ENCODE data around the gene PLAAT1.

The PLAAT1 gene

DNA sequence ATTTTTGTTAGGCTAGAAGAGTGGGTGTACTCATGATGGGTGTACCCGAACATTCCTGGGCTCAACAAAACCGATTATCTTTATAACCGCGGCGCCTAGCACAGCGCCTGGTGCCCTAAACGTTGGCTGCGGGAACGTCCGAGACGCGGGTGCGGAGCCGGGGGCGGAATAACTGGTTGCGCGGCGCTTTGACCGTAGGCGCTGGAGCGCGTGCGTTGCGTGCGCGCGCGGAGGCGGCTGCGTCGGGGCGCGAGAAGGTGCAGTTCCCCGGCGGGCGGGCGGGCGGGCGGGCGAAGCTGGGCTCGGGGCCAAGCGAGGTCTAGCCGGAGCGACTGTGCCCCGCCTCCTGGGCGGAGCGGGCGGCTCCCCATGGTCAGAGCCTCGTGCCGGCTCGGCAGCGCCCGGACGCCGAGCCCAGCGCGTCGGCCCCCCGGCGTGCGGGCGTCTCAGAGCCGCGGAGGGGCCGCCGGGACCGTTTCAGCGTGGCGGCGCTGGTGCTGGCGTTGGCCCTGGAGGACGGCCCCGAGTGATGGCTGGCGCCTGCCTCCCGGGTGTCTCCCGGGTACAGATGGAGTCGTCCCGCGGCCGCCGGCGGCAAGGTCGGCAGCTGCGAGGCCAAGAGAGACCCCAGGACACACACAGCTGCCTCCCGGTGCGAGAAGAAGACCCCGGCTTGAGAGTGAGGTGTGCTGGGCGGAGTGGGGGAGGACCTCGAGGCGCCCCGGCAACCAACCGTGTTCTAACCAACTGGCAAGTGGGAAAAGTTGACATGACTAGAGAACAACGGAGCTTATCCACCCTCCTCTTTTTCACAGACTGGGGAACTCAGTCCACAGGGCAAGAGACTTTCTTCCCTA, at the start of gene PLAAT1:
Gene PLAAT1 (plus strand): TSS at position 373 of the 857 bp plus-strand sequence. CDS start 14,429 bp downstream, outside the sequence.
- DNase-seq (ENCODE audit: low read depth in 1 of 2, low spot score in 1 of 2): no peak

DNA sequence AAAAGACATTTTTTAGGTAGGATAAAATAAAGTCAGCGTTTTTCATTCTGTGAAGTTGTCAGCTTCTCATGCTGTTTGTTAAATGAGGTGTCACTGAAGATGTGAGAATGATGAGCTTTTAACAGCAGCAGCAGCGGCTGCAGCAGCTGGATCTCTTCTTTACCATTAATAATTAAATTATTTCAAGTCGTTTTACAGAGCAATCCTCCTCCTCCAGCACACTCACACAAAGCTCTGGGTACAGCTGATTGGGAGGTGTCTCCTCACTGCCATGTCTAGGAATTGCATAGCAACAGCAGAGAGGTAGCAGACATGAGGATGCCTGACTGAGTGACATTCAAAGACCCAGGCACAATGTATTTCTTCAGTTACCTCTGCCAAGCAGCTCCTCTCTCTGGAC, 46.7 kb upstream of the PLAAT1 start:
- DNase-seq (ENCODE audit: low read depth in 1 of 2, low spot score in 1 of 2): no peak

DNA sequence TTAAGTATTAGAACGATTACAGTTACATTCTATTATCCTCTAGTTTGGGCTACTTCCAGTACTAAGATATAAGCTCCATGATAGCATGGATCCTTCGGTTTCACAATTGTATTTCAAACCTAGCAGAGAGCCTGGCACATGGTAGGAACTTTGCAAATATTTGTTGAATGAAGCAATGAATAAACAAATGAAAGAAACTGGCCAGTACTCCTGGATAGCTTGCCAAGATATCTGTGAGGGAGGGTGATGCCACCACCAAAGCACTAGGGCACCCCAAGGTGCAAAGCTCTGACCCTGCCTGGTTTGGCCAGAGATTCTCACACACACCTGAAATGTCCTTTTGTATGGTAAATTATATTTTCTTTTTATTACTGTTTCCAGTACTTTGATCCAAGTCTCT, 44.3 kb upstream of the PLAAT1 start:
- no peak for DNase-seq (ENCODE audit: low read depth in 1 of 2, low spot score in 1 of 2)

DNA sequence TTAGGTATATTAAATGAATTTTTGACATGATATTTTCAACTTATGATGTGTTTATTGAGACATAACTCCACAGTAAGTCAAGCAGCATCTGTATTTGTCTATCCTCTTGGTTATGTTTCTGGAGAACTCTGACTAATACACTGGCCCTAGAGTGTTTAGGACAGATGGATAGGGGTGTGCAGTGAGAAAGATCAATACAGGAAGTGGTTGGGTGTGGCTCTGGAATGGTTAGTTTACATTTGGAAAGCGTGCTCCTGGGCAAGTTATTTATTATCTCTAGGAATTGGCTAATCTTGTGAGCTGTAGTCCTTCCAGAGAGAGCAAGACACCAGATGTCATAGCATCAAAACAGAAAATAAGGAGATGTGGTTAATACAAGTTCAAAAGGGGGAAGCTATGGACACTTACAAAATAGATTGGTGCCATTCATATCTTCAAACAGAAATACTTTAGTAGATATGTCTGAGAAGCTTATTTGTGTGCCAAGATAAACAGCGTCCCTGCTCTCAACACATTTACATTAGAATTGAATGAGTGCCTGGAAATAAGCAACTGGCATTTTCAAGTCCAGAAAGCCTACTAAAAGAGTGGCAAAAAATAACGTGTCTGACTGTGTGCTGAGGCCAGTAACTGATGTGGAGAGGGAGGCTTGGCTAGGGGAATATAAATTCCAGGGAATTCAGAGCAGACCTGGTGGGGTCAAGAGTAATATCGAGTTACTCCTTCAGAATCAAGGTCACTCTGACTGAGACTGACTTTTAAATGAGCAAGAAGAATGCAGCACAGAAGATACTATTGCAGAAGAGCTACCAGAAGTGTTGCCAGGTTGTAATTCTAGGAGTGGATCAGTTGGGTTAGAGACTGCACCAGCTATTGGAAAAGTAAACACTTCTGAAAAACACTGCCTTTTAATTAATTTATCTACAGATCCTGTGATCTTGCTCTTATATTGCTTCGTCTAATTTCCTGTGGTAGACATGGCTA, 33.4 kb upstream of the PLAAT1 start:
- DNase-seq (ENCODE audit: low read depth in 1 of 2, low spot score in 1 of 2): no peak

DNA sequence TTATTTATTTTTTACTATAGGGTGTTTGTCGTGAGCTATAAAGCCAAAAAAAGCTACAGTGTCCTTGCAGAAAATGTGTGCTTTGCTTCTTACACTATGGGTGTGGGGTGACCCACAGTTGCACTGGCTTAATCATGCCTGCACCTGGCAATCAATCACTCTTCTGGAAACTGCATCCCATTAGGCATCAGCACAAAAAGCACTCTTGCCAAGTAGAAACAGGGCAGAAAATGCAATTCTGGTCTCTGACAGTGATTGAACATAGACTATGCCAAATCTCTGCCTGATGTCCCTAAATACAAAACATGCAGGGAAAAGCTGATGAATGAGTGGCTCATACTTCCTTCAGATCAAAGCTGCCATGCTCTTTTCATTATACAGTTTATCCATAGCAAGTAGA, 30.4 kb upstream of the PLAAT1 start:
- no peak for DNase-seq (ENCODE audit: low read depth in 1 of 2, low spot score in 1 of 2)

DNA sequence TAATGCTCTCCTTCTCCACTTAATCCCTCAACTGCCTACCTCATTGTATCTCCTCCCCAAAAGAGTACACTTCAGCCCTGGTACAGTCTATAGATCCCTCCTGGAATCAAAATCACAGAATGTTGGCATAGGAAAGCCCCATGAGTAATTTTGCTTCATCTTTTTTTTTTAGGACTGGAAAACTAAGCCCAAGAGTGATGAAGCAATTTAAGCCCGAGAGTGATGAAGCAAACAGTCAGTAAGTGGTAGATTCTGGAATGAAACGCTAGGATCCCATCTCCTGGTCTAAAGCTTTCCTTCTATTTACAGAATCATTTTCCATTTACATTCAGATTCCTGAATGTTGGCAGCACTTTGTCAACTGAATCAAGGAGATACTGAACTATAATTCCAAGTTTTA, 29.8 kb upstream of the PLAAT1 start:
- no peak for DNase-seq (ENCODE audit: low read depth in 1 of 2, low spot score in 1 of 2)

DNA sequence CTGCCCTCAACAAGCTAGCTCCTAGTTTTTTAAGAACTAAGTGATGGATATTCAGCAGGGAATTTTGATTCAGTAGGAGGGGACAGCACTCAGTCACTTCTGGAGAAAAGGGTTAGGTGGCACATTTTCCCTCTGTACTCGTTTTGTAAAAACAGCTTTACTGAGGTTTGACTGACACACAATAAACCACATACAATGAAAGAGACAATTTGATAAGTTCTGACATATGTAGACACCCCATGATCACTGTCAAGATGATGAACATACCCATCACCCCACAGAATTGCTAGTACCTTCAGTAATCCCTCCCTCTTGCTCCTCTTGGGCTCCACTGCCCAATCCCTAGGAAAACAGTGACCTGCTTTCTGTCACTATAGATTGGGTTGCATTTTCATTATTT, 29.0 kb upstream of the PLAAT1 start:
- DNase-seq (ENCODE audit: low read depth in 1 of 2, low spot score in 1 of 2): no peak

DNA sequence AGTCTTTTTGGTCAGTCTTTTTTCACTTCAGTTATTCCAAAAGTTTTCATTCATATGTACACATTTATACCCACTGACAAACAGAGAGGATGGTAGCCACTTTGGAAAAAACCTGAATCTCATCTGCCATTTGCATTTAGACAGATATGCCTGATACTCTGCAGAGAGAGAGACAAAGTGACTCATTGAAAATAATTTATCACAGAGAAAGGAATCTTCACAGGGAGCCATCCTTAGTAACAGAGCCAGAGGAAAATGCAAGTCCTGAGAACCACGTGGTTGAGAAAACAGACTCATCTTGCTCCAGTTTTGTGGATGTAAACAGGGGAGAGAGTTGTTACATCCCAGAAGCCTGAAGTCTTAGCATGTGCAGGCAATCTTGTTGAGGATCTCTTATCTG, 28.2 kb upstream of the PLAAT1 start:
- DNase-seq (ENCODE audit: low read depth in 1 of 2, low spot score in 1 of 2): no peak

DNA sequence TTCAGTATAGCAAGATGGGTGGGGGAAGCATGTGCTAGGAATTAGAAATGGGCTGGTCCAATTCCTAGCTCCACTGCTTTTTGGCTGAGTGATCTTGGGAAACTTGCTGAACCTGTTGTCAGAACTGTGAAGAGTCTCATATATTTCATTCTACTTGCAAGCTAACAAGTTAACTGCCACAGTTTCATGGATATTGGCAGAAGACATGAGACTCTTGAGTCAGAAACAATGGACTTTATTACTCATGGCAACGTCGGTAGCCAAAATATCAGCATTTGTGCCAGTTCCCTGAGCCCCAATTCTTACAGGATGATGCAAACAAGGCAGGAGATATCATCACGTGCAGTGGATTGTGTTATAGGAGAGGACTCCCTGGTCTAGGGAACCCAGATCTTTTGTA, 26.6 kb upstream of the PLAAT1 start:
- DNase-seq (ENCODE audit: low read depth in 1 of 2, low spot score in 1 of 2): no peak

DNA sequence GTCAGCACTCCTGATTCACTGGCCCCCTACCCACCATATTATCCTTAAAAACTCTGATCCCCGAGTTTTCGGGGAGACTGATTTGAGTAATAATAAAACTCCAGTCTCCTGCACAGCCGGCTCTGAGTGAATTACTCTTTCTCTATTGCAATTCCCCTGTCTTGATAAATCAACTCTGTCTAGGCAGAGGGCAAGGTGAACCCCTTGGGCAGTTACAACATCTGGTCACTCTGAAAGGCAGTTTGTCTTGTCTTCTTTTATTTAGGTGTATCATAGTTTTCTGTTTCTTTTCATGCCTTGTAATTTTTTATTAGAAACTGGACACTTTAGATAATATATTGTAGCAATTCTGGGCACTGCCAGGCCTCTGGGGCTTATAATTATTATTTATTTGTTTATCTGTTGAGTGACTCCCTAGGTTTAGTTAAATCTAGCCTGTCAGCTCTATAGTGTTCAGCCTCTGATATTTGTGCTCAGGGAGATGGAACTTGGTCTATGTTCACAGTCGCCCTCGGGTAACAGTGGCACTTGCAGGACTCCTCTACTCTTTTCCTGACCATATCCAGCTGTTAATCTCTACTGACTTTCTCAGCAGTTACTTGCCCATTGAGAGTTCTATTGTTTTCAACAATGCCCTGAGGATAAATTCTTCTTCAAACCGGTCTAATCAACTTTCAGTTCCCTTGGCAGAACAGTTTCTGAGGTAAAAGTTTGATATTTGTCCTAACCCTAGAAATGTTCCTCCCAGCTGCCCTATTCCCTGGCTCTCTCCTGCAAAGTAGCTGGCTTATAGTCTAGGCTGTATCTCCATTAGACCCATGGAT, 15.5 kb upstream of the PLAAT1 start:
- DNase-seq (ENCODE audit: low read depth in 1 of 2, low spot score in 1 of 2): no peak

DNA sequence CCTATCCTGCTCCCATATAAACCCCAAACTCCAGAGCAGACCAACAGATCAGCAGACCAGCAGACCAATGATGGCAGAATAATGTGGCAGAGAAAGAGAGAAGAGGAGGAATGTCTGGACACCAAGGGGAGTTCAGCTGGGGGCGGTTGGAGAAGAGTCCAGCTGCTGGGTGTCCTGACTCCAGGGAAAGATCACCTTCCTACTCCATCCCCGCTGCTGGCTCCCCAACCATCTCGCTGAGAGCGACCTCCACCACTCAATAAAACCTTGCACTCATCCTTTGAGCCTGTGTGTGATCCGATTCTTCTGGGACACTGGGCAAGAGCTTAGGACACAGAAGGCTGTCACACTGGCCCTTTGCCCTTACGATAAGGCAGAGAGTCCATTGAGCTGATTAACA, 12.8 kb upstream of the PLAAT1 start:
- no peak for DNase-seq (ENCODE audit: low read depth in 1 of 2, low spot score in 1 of 2)

DNA sequence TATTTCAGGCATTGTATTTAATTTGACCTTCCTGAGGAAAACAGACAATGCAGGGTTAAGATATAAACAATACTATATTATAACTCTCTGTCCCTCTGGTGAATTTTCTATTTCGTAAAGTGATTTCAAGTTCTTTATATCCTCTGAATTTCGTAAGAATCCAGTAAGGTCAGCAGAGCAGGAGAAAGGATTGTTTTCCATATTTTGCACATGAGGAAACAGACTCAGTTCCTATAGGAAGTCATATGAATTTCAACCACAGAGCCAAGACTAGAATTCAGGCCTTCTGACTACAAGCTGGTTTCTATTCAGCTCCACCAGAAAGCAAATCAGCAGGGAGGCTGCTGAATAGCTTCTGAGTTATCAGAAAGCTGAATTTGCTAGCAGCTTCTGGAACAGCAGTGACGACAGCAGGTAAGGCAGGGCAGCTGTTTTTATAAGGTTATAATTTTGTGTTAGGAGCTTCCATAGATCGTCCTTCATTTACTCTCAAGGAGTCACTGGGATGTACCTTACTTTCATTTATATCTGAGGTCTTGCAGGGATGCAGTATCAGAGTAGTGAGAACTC, 11.1 kb upstream of the PLAAT1 start:
- no peak for DNase-seq (ENCODE audit: low read depth in 1 of 2, low spot score in 1 of 2)

DNA sequence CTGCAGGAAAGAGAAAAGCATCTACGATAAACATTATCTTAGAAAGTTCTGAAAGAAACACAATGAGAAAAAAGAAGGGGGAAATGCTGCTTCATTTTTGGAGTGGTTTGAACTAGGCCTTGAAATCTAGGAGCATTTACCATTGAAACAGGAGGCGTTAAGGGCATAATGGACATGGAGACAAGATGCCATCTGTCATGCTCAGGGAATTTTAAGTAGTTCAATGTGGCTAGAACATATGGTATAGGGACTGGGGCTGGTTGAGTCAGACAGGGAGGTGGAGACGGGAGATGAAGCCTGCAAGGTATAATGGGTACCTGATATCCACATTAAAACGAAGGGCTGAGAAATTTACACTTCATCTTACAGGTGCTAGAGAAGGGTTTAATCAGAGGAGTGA, 10.4 kb upstream of the PLAAT1 start:
- no peak for DNase-seq (ENCODE audit: low read depth in 1 of 2, low spot score in 1 of 2)

DNA sequence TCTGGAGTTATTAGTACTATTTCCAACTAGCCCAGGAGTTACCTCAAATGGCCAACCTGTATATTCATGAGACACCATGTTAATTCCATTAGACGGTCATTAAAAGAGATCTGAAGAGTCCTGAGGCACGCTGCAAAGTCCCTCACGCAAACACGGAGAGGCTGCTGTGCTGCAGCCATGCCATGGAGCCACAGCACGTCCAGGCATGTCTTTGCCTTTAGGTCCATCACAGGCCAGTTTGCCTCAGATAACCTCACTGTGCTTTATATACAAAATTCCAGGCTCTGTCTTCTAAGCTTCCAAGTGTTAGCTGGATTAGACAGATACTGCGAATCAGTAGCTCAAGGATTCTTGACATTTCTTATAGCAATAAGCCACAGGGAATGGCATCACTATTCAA, 9.8 kb upstream of the PLAAT1 start:
- DNase-seq (ENCODE audit: low read depth in 1 of 2, low spot score in 1 of 2): no peak

DNA sequence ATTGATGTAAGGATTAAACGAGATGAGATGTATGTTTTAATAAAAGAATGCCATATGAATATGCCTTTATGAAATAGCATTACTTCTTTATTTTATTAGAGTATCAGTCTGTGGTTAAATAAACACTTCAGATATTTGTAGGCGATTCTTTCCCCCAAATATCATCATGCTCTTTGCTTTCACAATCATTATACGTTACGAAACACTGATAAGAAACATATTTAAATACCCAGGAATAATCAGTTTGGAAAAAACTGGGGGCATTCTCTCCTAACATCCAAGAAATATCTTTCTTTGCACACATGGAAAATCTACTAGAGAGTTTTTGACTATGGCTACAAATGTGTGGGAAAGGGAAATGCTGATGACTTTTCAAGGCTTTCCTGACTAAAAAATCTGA, 4.4 kb upstream of the PLAAT1 start:
- no peak for DNase-seq (ENCODE audit: low read depth in 1 of 2, low spot score in 1 of 2)

DNA sequence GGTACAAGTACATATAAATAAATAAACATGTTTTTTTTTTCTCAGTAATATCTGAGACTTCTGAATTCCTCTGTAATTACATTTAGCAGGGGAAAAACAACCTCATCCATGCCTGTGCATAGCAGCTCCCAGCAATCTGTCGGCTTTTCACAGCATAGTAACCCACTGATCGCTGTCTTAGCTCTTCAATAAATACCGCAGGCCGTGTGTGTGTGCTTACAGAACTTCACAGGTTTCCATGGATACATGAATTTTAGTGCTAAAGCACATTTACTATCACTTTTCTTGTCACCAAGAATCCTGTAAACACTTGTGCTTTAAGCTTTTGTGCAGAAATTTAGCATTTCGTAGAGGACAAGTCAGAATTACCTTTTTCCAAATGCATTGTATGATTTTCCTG, 4.0 kb upstream of the PLAAT1 start:
- no peak for DNase-seq (ENCODE audit: low read depth in 1 of 2, low spot score in 1 of 2)

DNA sequence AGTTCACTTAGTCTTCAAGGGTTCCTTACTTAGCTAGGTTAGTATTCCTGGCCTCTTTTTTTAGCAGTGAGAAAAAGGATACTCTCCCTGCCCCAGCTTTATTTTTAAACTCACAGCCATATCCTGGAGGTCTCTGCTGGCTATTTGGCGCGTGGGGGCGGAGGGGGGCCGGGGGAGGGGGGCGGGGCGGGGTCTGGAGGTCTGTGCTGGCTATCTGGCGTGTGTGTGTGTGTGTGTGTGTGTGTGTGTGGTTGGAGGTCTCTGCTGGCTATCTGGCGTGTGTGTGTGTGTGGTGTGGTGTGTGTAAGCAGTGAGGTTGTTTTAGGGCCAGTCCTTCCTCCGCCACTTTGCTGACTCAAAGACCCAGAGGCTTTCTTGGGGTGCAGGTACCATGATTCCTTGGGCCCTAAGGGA, 579 bp upstream of the PLAAT1 start:
- DNase-seq (ENCODE audit: low read depth in 1 of 2, low spot score in 1 of 2): no peak

DNA sequence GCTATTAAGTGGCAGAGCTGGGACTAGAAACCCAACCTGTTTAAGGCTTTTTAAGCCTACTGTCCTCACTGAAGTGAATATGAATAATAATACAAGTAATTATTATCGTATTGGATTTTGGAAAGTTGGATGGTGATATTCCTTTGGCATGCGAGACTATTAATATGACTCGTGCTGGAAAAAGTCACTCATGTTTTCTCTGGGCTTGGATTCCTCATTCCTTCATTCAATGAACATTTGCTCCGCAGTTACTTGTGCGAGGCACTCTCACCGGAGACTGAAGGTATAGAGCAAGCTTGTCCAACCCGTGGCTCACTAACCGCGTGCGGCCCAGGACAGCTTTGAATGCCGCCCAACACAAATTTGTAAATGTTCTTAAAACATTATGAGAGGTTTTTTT, 694 bp downstream of the PLAAT1 start:
- DNase-seq (ENCODE audit: low read depth in 1 of 2, low spot score in 1 of 2): no peak

DNA sequence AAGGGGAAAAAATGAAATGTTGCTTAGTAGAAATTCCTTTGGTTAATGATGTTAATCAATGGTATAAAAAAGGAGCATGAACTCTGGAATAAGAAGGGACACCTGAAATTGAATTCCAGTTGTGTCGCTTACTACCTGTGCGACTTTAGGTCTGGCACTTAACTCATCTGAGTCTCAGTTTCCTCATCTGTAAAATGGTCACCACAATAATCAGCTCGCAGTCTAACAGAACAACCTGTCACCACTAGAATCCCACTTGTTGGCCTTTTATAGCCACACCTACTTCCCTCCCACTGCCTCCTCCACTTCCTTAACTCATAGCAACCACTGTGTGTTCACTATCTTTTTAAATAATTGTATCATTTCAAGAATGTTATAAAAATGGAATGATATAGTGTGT, 2.5 kb downstream of the PLAAT1 start:
- no peak for DNase-seq (ENCODE audit: low read depth in 1 of 2, low spot score in 1 of 2)

DNA sequence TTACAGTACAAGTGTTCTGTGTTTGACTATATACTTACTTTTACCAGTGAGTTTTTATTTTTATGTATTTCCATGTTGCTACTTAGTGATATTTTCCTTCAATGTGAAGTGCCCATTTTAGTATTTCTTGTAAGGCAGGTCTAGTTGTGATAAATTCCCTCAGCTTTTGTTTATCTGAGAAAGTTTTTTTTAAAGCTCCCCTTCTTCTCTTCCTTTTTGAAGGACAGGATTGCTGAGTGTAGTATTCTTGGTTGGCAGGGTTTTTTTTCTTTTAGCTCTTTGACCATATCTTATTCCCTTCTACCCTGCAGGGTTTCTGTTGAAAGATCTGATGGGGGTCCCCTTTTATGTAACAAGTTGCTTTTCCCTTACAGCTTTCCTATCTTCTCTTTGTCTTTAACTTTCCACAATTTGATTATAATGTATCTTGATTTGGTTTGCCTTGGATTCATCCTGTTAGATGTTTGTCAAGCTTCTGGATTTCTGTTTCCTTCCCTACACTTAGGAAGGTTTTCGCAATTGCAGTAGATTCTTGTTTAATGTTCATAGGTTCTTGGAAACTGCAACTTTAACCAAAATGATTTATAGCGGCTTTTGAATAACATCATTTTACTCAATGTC, 7.9 kb downstream of the PLAAT1 start:
- DNase-seq (ENCODE audit: low read depth in 1 of 2, low spot score in 1 of 2): no peak

All from stimulated activated CD4-positive, alpha-beta T cell treated with anti-CD3 and anti-CD28 coated beads, Interleukin-15, amount 100 ng/mL, for 1 hour (primary cell).